NB4 (cell line): ENCODE results near the gene CHERP.
"Not testable (repeated sequence)": the region's sequence is repeated elsewhere in the genome, so short reads cannot be mapped to it uniquely, and the experiment has no call there.

ENCODE experiments used
- DNase-seq: peaks from one replicate; pipeline ENCODE4 v3.0.0; 2010; ENCODE audit warnings: low read depth
- H3K4me3 ChIP-seq: one replicate; pipeline ENCODE4 v1.5.1; 2011; ENCODE audit warnings: mild to moderate bottlenecking, low read depth, low read length, moderate library complexity
- MAX ChIP-seq: IDR thresholded peaks from 2 replicates; pipeline ENCODE4 v1.6.1; 2011; ENCODE audit warnings: low read depth, low read length
- MYC ChIP-seq: IDR thresholded peaks from 2 replicates; pipeline ENCODE4 v1.6.1; 2011; ENCODE audit warnings: low read depth, low read length
- POLR2A ChIP-seq: IDR thresholded peaks from 2 replicates; pipeline ENCODE4 v1.6.1; 2011; ENCODE audit warnings: mild to moderate bottlenecking; ENCODE audit not compliant: insufficient read length; ENCODE audit errors: extremely low read depth
- TF ChIP-seq, protein P1 (sequence below): IDR thresholded peaks from one replicate; pipeline ENCODE4 v1.5.1; 2012; ENCODE audit warnings: low read depth, low read length

CHERP gene

GRCh38 chr19:16518483-16519229, 23.6 kb downstream of the CHERP start:
- no peak for TF ChIP-seq MYC
- no peak for TF ChIP-seq MAX
- TF ChIP-seq, protein P1, sequence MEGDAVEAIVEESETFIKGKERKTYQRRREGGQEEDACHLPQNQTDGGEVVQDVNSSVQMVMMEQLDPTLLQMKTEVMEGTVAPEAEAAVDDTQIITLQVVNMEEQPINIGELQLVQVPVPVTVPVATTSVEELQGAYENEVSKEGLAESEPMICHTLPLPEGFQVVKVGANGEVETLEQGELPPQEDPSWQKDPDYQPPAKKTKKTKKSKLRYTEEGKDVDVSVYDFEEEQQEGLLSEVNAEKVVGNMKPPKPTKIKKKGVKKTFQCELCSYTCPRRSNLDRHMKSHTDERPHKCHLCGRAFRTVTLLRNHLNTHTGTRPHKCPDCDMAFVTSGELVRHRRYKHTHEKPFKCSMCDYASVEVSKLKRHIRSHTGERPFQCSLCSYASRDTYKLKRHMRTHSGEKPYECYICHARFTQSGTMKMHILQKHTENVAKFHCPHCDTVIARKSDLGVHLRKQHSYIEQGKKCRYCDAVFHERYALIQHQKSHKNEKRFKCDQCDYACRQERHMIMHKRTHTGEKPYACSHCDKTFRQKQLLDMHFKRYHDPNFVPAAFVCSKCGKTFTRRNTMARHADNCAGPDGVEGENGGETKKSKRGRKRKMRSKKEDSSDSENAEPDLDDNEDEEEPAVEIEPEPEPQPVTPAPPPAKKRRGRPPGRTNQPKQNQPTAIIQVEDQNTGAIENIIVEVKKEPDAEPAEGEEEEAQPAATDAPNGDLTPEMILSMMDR, result no peak
- TF ChIP-seq POLR2A, result no peak
- DNase-seq, result no peak

GRCh38 chr19:16518061-16518460, 24.2 kb downstream of the CHERP start:
- H3K4me3 ChIP-seq, result no peak overlapping the region
- TF ChIP-seq MAX, result no peak
- TF ChIP-seq, protein P1, result no peak
- no peak for TF ChIP-seq POLR2A
- TF ChIP-seq MYC, result no peak
- no peak for DNase-seq

More at GRCh38 chr19:16518483-16519229, 23.6 kb downstream of the CHERP start:
- no peak overlapping the region for H3K4me3 ChIP-seq

DNA sequence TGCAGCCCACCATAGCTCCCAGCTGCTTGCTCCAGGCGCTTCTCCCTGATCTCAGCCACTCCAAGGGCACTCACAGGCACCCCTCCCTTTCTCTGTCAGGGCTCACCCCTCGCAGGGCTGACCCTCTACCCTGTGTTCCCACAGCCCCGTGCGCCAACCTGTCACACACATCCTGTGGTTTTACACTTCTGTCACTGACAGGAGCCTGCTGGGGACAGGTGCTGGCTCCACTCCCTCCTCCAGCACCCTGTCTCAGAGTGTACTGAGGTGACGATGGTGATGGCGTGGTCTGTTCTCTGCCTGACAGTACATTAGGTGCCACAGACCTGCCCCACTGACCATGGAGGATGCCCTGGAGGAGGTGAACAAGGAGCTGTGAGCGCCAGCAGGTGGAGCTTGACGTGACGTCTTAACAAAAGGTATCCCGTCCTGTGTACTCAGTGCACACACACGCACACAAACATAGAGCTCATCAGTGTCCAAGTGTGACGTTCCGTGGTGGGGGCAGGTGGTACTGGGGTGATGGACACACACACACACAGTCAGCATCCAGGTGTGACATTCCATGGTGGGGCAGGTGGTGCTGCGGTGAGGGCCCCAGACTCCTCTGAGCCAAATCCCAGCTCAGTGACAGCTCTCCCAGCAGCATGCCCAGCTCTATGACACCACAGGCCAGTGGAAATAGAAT, 25.2 kb downstream of the CHERP start:
- H3K4me3 ChIP-seq, result no peak overlapping the region
- TF ChIP-seq POLR2A, result no peak
- TF ChIP-seq MYC, result no peak
- TF ChIP-seq, protein P1, result no peak
- TF ChIP-seq MAX, result no peak
- DNase-seq, result no peak

DNA sequence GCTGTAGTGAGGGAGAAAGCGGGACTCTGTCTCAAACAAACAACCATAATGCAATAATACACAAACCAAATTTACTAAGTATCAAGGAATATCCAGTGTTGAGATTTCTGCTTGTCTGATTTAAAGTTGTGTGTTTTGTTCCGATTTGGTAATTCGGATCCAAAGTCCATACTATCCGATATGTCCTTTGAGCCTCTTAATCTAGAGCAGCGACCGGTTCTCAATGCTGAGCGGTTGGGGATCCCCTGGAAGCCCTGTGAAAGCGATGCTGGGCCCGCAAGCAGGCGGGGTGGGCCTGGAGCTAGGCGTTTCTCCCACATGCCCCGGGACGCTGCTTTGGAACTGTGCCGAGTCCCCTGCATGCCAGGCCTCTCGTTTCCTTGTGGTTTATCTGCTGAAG, 25.9 kb downstream of the CHERP start:
- no peak overlapping the region for H3K4me3 ChIP-seq
- TF ChIP-seq, protein P1, result no peak
- TF ChIP-seq MAX (no peak), POLR2A (no peak), MYC (no peak)
- no peak for DNase-seq

GRCh38 chr19:16514383-16515019, 27.7 kb downstream of the CHERP start:
- TF ChIP-seq, protein P1, result no peak
- TF ChIP-seq POLR2A, result no peak
- TF ChIP-seq MAX, result no peak
- TF ChIP-seq MYC, result no peak
- H3K4me3 ChIP-seq, result no peak overlapping the region
- no peak for DNase-seq

DNA sequence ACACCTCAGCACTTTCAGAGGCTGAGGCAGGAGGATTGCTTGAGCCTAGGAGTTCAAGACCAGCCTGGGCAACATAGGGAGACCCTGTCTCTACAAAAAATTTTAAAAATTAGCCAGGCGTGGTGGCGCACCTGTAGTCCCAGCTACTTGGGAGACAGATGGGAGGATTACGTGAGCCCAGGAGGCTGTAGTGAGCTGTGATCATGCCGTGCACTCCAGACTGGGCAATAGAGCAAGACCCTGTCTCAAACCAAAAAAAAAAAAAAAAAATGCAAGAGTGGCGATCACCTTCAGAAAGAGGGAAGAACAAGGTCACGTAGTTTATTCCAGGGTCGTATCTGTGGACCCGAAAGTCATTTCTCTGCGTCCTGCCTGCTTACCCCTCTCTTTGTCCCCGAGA, 29.6 kb downstream of the CHERP start:
- not testable (repeated sequence) for H3K4me3 ChIP-seq, DNase-seq
